ENCODE data around the gene TTC22. TPM values are rescaled to one million over a fixed set of nuclear protein-coding genes. Genes with fewer than 3 reads are reported as not detected.

TTC22 gene
- total and polyA plus RNA-seq, 2 of the 4 experiments (the other 2 are of a cell fraction): not detected

GRCh38 chr1:54807756-54808155 is 6.6 kb upstream of the TTC22 start:
- Histone ChIP-seq H2AFZ (replicated peaks; ENCODE audit: low read length, poor library complexity) (no peak overlapping the region), H2AK5ac (ENCODE audit: low read depth, low read length) (no peak overlapping the region), H3K27me3 (ENCODE audit: control insufficient read depth, insufficient read depth, low read length) (peaks cover 17% of the 10 kb centered on the region), H3K4me1 (ENCODE audit: control insufficient read depth, insufficient read depth, low read length) (no peaks in the 10 kb centered on the region), H3K23ac (ENCODE audit: low read depth, low read length) (no peak overlapping the region), H3K18ac (ENCODE audit: low read depth, low read length) (no peak overlapping the region), H3K4me2 (ENCODE audit: low read depth, low read length) (no peak overlapping the region), H3K79me1 (ENCODE audit: low read depth in 1 of 2, low read length in 2 of 2) (no peaks in the 10 kb centered on the region), H4K20me1 (ENCODE audit: insufficient read depth, low read length) (no peaks in the 10 kb centered on the region), H3K4ac (ENCODE audit: low read depth, low read length) (no peak overlapping the region), H4K5ac (ENCODE audit: low read depth, low read length) (no peak overlapping the region), H4K8ac (ENCODE audit: low read depth in 2 of 2, low read length in 2 of 2) (no peak overlapping the region), H3K36me3 (ENCODE audit: control insufficient read depth, insufficient read depth, low read length) (no peaks in the 10 kb centered on the region), H3K9ac (ENCODE audit: low read depth, low read length) (no peak overlapping the region), H2BK15ac (ENCODE audit: low read depth, low read length) (no peak overlapping the region), H3K56ac (ENCODE audit: extremely low read depth, insufficient read depth, low read length) (no peak overlapping the region), H3K4me3 (ENCODE audit: insufficient read depth, low read depth, low read length) (no peak overlapping the region), H4K91ac (ENCODE audit: insufficient read depth, low read depth, low read length) (no peak overlapping the region), H2BK5ac (ENCODE audit: low read depth, low read length, poor library complexity, severe bottlenecking) (no peak overlapping the region), H2BK120ac (ENCODE audit: low read depth, low read length) (no peak overlapping the region), H3K9me3 (ENCODE audit: control insufficient read depth, insufficient read depth, low read length) (no peaks in the 10 kb centered on the region), H2AK9ac (replicated peaks; ENCODE audit: low read depth, low read length, poor library complexity) (no peak overlapping the region), H2BK20ac (ENCODE audit: low read depth, low read length) (no peak overlapping the region), H3K9me1 (ENCODE audit: insufficient read depth, low read length) (0 out of 2 replicates have a peak, but pooled peaks cover 4% of the 10 kb centered on the region), H3K14ac (replicated peaks; ENCODE audit: low read depth, low read length) (no peak overlapping the region), H3K27ac (ENCODE audit: insufficient read depth, low read length) (no peak overlapping the region)
- WGBS, 2 experiments (ENCODE audit: extremely low coverage in 2 of 2, insufficient read length in 1 of 2): 93% methylated on average over 2 of the region's 7 CpGs; no CpG with 5 or more reads in 1 of the 2 experiments
- ChIA-PET CTCF (no interaction called here), POLR2A (ENCODE audit: unreplicated experiment) (no interaction called here)
- no peak for TF ChIP-seq RFX5 (IDR thresholded peaks at IDR 0.05; ENCODE audit: low read depth, low read length)
- TF ChIP-seq MAZ (IDR thresholded peaks at IDR 0.05; ENCODE audit: borderline replicate concordance, low read depth, low read length): no peak
- TF ChIP-seq RAD21 (IDR thresholded peaks at IDR 0.05; ENCODE audit: low read length): no peak
- TF ChIP-seq CEBPB (IDR thresholded peaks at IDR 0.05; ENCODE audit: low read depth, low read length): no peak
- no peak for TF ChIP-seq RCOR1 (IDR thresholded peaks at IDR 0.05; ENCODE audit: insufficient replicate concordance, low read length)
- no peak for TF ChIP-seq MXI1 (IDR thresholded peaks at IDR 0.05; ENCODE audit: borderline replicate concordance, low read depth, low read length)
- TF ChIP-seq SMC3 (IDR thresholded peaks at IDR 0.05; ENCODE audit: low read depth, low read length): no peak
- TF ChIP-seq CHD1 (IDR thresholded peaks at IDR 0.05; ENCODE audit: low read depth, low read length): no peak
- TF ChIP-seq, protein P1, sequence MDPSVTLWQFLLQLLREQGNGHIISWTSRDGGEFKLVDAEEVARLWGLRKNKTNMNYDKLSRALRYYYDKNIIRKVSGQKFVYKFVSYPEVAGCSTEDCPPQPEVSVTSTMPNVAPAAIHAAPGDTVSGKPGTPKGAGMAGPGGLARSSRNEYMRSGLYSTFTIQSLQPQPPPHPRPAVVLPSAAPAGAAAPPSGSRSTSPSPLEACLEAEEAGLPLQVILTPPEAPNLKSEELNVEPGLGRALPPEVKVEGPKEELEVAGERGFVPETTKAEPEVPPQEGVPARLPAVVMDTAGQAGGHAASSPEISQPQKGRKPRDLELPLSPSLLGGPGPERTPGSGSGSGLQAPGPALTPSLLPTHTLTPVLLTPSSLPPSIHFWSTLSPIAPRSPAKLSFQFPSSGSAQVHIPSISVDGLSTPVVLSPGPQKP (IDR thresholded peaks at IDR 0.05; ENCODE audit: borderline replicate concordance, low read depth, low read length): no peak
- TF ChIP-seq NFE2L2 (IDR thresholded peaks at IDR 0.05; ENCODE audit: low read depth, low read length): no peak
- TF ChIP-seq BHLHE40 (IDR thresholded peaks at IDR 0.05; ENCODE audit: low read depth, low read length): no peak
- TF ChIP-seq FOS (IDR thresholded peaks at IDR 0.05; ENCODE audit: low read depth, low read length): no peak
- DNase-seq (no peak), ATAC-seq (ENCODE audit: low read depth) (no peak)
- dilution Hi-C loops (cut with HindIII; ENCODE audit: low sequenced_read_pairs, unreplicated experiment): no loop called here
- intact Hi-C loops (cut with micrococcal nuclease): no loop called here
- BruUV-seq (replicated peaks): no TSS peak
- in situ Hi-C loops (cut with MboI; ENCODE audit: low sequenced_read_pairs): no loop called here

Data from IMR-90 (cell line).